HG02623 (cell line): ENCODE measurements around the gene CHAF1A.

Experiments used
- ATAC-seq: cut with Tn5 transposase; IDR thresholded peaks from one replicate; pipeline ENCODE4 v1.9.1; 2021; ENCODE audit warnings: moderate library complexity; ENCODE audit not compliant: unreplicated experiment

Gene CHAF1A

GRCh38 chr19:4365791-4366665, 36.4 kb upstream of the CHAF1A start:
- no peak for ATAC-seq

- no peak for ATAC-seq
Observed at GRCh38 chr19:4366666-4367335, 35.6 kb upstream of the CHAF1A start.

GRCh38 chr19:4367336-4367723, 35.1 kb upstream of the CHAF1A start:
- no peak for ATAC-seq

GRCh38 chr19:4367781-4368127, 34.7 kb upstream of the CHAF1A start:
- no peak for ATAC-seq

- ATAC-seq = no peak
Observed at GRCh38 chr19:4368128-4368820, 34.2 kb upstream of the CHAF1A start.

- peak; percentile 41 for ATAC-seq
Observed at GRCh38 chr19:4369109-4369887, 33.1 kb upstream of the CHAF1A start.

GRCh38 chr19:4369888-4370260, 32.6 kb upstream of the CHAF1A start:
- peak; percentile 34 for ATAC-seq

- no peak for ATAC-seq
Observed at GRCh38 chr19:4370418-4371041, 31.9 kb upstream of the CHAF1A start.

- no peak for ATAC-seq
Observed at GRCh38 chr19:4371247-4372164, 30.9 kb upstream of the CHAF1A start.

- no peak for ATAC-seq
Observed at GRCh38 chr19:4372165-4373012, 30.1 kb upstream of the CHAF1A start.

- ATAC-seq = no peak
Observed at GRCh38 chr19:4373013-4373367, 29.4 kb upstream of the CHAF1A start.

- no peak for ATAC-seq
Observed at GRCh38 chr19:4373601-4374497, 28.6 kb upstream of the CHAF1A start.

- no peak for ATAC-seq
Observed at GRCh38 chr19:4374498-4375163, 27.8 kb upstream of the CHAF1A start.

GRCh38 chr19:4375164-4376027, 27.0 kb upstream of the CHAF1A start:
- ATAC-seq = no peak

- no peak for ATAC-seq
Observed at GRCh38 chr19:4376028-4376670, 26.3 kb upstream of the CHAF1A start.

GRCh38 chr19:4376671-4376990, 25.8 kb upstream of the CHAF1A start:
- ATAC-seq = no peak
